ENCODE measurements around the gene RFLNA. TPM values are rescaled to one million over a fixed set of nuclear protein-coding genes. Genes with fewer than 3 reads are reported as not detected.
"Not testable (repeated sequence)": the region's sequence is repeated elsewhere in the genome, so short reads cannot be mapped to it uniquely, and the experiment has no call there.

RFLNA gene
- total and polyA plus RNA-seq, 2 of the 13 experiments (the other 11 are each of a cell fraction or from before 2014, with no cell fraction given): not detected

- H3K9ac ChIP-seq (ENCODE audit: insufficient read depth, low read depth, low read length); ATAC-seq; DNase-seq (ENCODE audit: low spot score); H3K4me3 ChIP-seq (replicated peaks in 1 of 3; ENCODE audit: insufficient read depth in 1 of 3, low read depth in 2 of 3, low read length in 3 of 3); H3K36me3 ChIP-seq (replicated peaks in 1 of 2; ENCODE audit: control insufficient read depth in 1 of 2, insufficient read depth in 2 of 2, low read length in 2 of 2); H3K79me2 ChIP-seq (ENCODE audit: insufficient read depth, low read length); H3K4me2 ChIP-seq (ENCODE audit: low read depth, low read length); H3K9me3 ChIP-seq (ENCODE audit: low read length); H2AFZ ChIP-seq (ENCODE audit: low read length); FAIRE-seq; H4K20me1 ChIP-seq (ENCODE audit: insufficient read depth, low read length); POLR2A ChIA-PET; BruUV-seq (replicated peaks); H3K4me1 ChIP-seq (ENCODE audit: insufficient read depth, low read length); intact Hi-C loops (cut with micrococcal nuclease; ENCODE audit: unreplicated experiment); H3K27ac ChIP-seq (ENCODE audit: extremely low read length, insufficient read depth, low read length); CTCF ChIA-PET (ENCODE audit: low intra/inter-chr PET ratio, low total read pairs): not testable (repeated sequence)
- peak; percentile 95 for TF ChIP-seq ZNF18 (CRISPR knock-in tag; IDR thresholded peaks at IDR 0.05; ENCODE audit: insufficient replicate concordance)
- H3K27me3 ChIP-seq (ENCODE audit: control insufficient read depth in 1 of 2, insufficient read depth in 2 of 2, low read length in 2 of 2): peaks cover 0 to 14% of the 10 kb centered on the region in 2 experiments; a peak in 4 of 5 replicates
- WGBS (ENCODE audit: low lambda C conversion rate): 100% methylated on average over 1 of the region's 1 CpG
- in situ Hi-C loops (cut with HindIII; ENCODE audit: extremely low pct_ligation_motif_present, low pct_unique_long_range_greater_than_20kb): loop anchor here (5.0 kb wide), 1 partner anchor 271 kb away; no protein-coding TSS in a partner anchor
These were observed 28.1 kb downstream of the RFLNA start for GRCh38 chr12:124322999-124323328.

- POLR2A ChIA-PET: no interaction called here
- Histone ChIP-seq H3K79me2 (ENCODE audit: insufficient read depth, low read length) (no peaks in the 10 kb centered on the region), H3K27ac (ENCODE audit: extremely low read length, insufficient read depth, low read length) (no peak overlapping the region), H3K4me3 (replicated peaks in 1 of 3; ENCODE audit: insufficient read depth in 1 of 3, low read depth in 2 of 3, low read length in 3 of 3) (no peak overlapping the region), H3K4me2 (ENCODE audit: low read depth, low read length) (no peak overlapping the region), H4K20me1 (ENCODE audit: insufficient read depth, low read length) (no peaks in the 10 kb centered on the region), H3K9me3 (ENCODE audit: low read length) (peaks cover 7% of the 10 kb centered on the region), H3K36me3 (replicated peaks in 1 of 2; ENCODE audit: control insufficient read depth in 1 of 2, insufficient read depth in 2 of 2, low read length in 2 of 2) (0 out of 5 replicates have a peak, but pooled peaks cover 4 to 8% of the 10 kb centered on the region in 2 experiments), H3K27me3 (ENCODE audit: control insufficient read depth in 1 of 2, insufficient read depth in 2 of 2, low read length in 2 of 2) (peaks cover 0 to 6% of the 10 kb centered on the region in 2 experiments; a peak in 3 of 5 replicates), H3K9ac (ENCODE audit: insufficient read depth, low read depth, low read length) (no peak overlapping the region), H3K4me1 (ENCODE audit: insufficient read depth, low read length) (no peaks in the 10 kb centered on the region), H2AFZ (ENCODE audit: low read length) (no peak overlapping the region)
- no peak for ATAC-seq
- intact Hi-C loops (cut with micrococcal nuclease; ENCODE audit: unreplicated experiment): no loop called here
- no peak for DNase-seq (ENCODE audit: low spot score)
- CTCF ChIA-PET (ENCODE audit: low intra/inter-chr PET ratio, low total read pairs): no interaction called here
- no TSS peak for BruUV-seq (replicated peaks)
- WGBS (ENCODE audit: low lambda C conversion rate): 95% methylated on average over 9 of the region's 11 CpGs
- in situ Hi-C loops (cut with HindIII; ENCODE audit: extremely low pct_ligation_motif_present, low pct_unique_long_range_greater_than_20kb): loop anchor here (5.0 kb wide), 1 partner anchor 272 kb away; no protein-coding TSS in a partner anchor
- no peak for FAIRE-seq
- TF ChIP-seq RBM22 (optimal IDR thresholded peaks at IDR 0.05; ENCODE audit: low read length) (peak; percentile 71), ZNF180 (CRISPR knock-in tag; IDR thresholded peaks at IDR 0.05; ENCODE audit: borderline replicate concordance, low read depth) (no peak), PAWR (CRISPR knock-in tag; IDR thresholded peaks at IDR 0.05; ENCODE audit: borderline replicate concordance) (no peak), ZC3H13 (CRISPR knock-in tag; IDR thresholded peaks at IDR 0.05) (no peak), ZNF207 (IDR thresholded peaks at IDR 0.05; ENCODE audit: borderline replicate concordance) (no peak), ZNF660 (CRISPR knock-in tag; IDR thresholded peaks at IDR 0.05; ENCODE audit: borderline replicate concordance, low read depth) (no peak), BCLAF1 (IDR thresholded peaks at IDR 0.05) (no peak), ZUFSP (CRISPR knock-in tag; IDR thresholded peaks at IDR 0.05; ENCODE audit: borderline replicate concordance) (no peak)
These were observed 29.1 kb downstream of the RFLNA start for GRCh38 chr12:124323771-124324530.
